HG03280 (cell line): Measurements from ENCODE around the gene PPFIBP1.
"Not testable (repeated sequence)": the region's sequence is repeated elsewhere in the genome, so short reads cannot be mapped to it uniquely, and the experiment has no call there.

Experiments
- ATAC-seq: cut with Tn5 transposase; IDR thresholded peaks from one replicate; pipeline ENCODE4 v1.9.1; 2021; ENCODE audit warnings: mild to moderate bottlenecking, moderate library complexity; ENCODE audit not compliant: unreplicated experiment

The PPFIBP1 gene

DNA sequence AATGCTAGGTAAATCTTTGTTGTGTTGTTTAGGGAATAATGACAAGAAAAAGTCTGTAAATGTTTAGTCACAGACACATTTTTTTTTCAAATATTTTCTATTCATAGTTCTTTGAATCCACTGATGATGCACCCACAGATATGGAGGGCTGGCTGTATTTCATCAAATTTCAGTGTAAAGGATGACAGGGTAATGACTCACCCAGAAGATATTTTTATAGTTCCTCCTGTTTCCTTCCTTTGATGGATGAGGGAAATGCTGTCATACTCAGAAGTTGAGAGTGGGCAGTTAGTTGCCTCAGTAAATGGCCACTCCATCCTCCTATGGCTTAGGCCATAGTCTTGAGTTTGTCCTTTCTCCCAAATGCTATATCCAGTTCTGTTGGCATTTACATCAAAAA is 95.3 kb downstream of the PPFIBP1 start:
- no peak for ATAC-seq

GRCh38 chr12:27620121-27620520 is 96.1 kb downstream of the PPFIBP1 start:
- ATAC-seq = no peak

DNA sequence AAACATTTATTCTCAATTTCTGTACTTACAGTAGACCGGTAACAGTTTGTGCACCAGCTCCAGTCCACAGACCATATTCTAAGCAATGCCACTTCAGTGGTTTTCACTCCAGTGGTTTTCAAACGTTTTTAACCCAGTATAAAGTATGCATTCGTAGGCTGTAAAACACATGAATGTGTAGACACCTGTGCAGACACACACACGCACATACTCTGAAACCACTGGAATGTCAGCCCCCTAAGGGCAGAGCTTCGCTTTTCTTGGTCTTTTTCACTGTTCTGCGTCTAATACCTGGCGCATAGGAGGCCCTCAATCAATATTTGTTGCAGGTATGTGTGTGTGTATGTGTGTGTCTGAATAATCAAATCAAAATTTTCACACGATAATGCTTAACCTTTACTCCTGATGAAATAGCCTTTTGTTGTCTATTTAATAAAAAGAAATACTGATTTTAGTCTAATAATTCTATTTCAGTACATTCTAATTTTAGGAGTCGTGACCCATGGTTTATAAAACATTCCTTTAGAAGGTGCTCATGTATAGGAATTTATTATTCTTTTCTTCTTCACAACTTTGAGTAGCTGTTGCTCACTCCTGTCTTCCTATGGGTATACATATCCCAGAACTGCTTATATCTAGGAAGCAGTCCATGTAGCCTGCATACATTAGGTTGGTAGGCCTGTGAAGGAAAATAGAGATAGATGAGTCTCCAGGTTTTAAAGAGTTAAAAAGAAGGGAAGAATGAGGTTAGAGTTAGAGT is 98.6 kb downstream of the PPFIBP1 start:
- ATAC-seq = no peak

DNA sequence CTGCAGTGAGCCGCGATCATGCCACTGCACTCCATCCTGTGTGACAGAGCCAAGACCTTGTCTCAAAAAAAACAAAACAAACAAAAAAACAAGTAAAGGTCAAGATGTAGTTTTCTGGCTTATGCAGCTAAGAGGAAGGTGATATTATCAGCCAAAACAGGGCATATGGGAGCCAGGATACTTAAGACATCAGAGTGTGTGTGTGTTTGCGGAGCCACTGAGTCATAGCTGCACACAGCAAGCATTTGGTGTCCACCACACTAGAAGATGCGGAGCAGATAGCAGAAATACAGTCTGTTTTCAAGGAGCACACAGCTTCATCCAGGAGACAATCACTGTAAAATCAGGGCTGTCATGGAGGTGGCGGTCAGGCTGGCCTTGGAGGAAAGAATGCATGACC is 99.6 kb downstream of the PPFIBP1 start:
- no peak for ATAC-seq

- no peak for ATAC-seq
These were observed 100.6 kb downstream of the PPFIBP1 start for GRCh38 chr12:27624586-27624985.

DNA sequence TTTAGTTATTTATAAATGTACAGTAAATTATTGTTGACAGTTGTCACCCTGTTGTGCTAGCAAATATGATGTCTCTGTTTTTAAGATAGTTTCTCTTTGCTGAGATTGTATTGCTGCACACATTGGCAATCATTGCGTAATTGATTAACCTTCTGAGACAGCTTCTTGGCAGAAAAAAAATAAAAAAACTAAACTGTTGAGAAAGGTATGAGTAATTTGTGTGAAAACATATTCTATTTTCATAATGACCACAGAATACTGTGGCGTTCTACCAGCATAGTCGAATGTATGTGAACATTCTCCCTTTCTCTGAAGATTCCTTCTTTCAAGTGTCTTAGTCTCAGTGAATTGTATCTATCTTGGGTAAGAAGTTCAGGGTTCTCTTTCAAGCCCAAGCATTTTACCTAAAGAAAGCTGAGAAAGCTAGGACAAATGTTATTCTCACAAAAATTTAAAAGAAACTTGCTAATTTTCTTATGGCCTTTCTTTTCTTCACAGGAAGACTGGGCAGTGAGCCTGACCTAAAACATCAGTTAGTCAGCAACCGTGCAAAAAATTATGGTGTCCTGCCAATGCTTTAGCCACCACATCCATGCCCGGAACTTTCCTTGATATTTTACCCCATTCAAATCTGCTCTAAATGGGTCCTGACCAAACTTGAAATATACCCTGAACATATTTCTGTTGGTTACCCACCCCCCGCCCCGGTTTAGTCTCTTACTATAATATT is 103.3 kb downstream of the PPFIBP1 start:
- no peak for ATAC-seq

- ATAC-seq = not testable (repeated sequence)
These were observed 104.0 kb downstream of the PPFIBP1 start for GRCh38 chr12:27627853-27628469.

DNA sequence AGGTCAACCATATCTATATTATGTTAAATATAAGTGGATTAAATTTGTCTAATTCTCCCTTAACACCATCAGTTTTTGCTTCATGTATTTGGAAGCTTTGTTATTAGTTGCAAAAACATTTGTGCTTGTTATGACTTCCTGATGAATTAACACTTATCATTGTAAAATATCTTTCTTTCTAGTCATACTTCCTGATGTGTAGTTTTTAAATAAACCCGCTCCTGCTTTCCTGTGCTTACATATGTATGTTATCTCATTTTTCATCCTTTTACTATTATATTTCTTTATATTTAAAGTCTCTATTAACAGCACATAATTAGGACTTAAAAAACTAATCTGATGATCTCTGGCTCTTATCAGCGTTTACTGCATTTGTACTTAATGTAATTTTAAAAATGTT is 106.2 kb downstream of the PPFIBP1 start:
- ATAC-seq = not testable (repeated sequence)

DNA sequence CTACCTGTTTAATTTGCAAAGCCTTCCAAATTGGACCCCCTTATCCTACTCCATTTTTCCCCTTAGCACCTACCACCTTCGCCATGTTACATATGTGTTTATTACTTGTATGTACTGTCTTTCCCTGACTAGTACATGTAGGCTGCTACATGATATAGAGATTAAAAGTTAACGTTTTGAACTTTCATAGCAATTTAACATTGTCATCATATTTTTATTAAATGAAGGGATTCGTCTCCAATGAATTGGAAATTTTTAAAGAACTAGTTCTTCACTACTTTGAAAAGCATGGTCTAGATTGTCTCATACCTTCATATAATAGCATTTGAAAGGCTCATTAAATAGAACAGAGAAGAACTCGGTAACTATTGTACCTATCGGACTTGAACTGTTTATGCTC is 107.4 kb downstream of the PPFIBP1 start:
- no peak for ATAC-seq

GRCh38 chr12:27631813-27632491 is 107.9 kb downstream of the PPFIBP1 start:
- ATAC-seq = no peak

GRCh38 chr12:27635349-27635972 is 111.5 kb downstream of the PPFIBP1 start:
- no peak for ATAC-seq

DNA sequence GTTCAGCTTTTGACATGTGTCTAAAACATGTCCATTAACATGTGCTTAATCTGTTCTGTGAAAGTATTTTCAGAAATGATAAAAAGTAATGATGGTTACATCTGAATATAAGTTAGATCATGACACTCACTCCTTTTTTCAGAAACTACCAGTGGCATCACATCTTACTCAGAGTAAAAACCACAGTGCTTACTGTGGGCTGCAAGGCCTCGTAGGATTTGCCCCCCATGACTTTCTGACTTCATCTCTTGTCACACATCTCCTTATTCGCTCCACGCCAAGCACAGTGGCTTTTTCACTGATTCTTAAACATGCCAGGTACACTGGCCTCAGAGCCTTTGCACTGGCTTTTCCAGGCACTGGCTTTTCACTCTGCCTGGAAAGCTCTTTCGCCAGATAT is 112.6 kb downstream of the PPFIBP1 start:
- ATAC-seq = not testable (repeated sequence)

DNA sequence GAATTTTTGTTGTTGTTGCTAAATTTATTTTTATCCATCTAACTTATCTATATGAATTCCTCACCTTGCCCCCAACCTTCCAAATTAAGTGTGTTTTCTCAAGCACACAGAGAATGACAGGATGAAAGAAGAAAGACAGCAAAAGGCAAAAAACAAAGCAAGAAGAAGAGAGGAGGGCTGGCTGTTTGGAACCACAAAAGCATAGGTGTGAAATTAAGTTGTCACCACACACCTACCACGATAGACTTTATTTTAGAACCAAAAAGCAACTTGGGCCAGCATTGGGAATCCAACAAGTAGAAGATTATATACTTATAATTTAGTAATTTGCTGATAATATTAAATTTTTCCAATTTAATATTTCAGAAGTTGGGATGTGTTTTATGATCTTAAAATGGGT is 113.5 kb downstream of the PPFIBP1 start:
- ATAC-seq = no peak

GRCh38 chr12:27639265-27639664 is 115.3 kb downstream of the PPFIBP1 start:
- ATAC-seq = no peak

GRCh38 chr12:27640566-27641200 is 116.7 kb downstream of the PPFIBP1 start:
- not testable (repeated sequence) for ATAC-seq

DNA sequence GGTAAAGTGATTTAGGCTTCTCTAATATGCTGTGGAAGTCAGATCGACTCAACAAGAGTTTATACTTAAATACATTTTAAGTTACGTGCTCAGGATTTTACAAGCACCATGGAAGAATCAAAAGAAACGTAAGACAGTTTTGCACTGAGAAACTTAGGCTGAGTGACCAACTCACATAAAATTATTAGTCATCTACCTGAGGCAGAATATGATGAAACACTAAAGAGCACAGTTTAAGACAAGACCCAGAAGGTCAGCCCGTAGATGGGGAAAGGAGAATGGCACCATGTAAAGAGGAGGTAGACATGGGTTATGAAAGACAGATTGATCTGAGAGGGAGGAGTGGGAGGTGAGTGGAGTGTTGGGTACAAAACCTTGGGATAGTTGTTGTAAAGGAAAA is 118.4 kb downstream of the PPFIBP1 start:
- not testable (repeated sequence) for ATAC-seq

GRCh38 chr12:27642892-27643291 is 118.9 kb downstream of the PPFIBP1 start:
- not testable (repeated sequence) for ATAC-seq

DNA sequence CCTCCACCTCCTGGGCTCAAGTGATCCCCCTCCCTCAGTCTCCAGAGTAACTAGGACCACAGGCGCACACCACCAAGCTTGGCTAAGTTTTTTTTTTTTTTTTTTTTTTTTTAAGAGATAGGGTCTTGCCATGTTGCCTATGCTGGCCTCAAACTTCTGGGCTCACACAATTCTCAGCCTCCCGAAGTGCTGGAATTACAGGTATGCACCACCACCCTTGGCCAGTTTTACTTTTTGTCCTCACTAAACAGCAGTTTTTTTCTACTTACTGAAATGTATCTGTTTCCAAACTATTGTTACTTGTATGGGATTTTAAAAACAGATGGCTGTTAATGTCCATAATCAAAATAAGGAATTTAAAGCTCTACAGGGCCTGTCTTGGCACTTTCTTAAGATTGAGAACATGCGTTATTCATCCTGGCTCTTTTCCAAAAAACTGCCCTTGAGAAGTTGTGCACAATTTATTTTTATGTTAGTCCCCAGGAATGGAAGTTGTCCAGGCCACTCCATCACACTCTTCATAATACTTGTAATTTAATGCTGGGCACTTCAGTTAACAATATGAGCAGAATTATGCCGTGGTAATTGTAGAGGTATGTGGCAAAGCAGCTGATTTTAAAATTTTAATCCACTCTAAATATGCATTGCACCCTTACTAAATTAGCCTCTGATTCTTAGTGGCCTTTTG is 120.3 kb downstream of the PPFIBP1 start:
- ATAC-seq = no peak

DNA sequence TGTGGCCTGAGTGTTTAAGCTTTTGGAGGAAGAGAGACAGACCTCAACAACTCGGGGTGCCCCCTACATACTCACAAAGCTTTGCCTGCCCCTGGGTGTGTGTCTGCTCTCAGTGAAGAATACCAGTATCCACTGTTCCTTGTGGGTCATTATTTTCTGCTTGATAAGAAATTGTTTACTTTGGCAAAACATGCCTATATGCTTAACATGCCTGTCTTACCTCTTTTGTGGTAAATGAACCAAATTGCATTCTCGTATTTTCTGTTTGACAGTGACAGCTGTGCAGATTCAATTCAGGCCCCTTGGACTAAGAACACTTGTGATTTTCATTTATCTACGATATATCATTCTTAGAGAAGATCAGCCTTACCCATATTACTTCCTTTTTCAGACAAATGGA is 121.7 kb downstream of the PPFIBP1 start:
- ATAC-seq = no peak

DNA sequence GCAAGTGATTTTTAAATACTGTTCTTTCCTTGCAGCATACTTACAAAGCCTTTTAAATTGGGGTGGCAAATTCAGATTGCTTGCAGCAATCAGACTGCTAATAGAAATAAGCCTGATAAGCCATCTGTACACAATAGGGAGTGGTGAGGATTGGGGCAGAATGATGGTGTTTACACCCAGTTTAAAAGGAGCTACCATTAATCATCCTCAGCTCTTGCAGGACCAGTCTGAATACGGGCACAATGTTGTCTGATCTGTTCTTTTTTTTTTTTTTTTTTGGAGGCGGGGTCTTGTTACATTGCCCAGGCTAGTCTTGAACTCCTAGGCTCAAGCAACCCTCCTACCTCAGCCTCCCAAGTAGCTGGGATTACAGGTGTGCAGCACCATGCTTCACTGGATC is 122.1 kb downstream of the PPFIBP1 start:
- no peak for ATAC-seq
